ENCODE results near the gene ACO1. TPM values are rescaled to one million over a fixed set of nuclear protein-coding genes. Genes with fewer than 3 reads are reported as not detected.

The ACO1 gene
- total RNA-seq, 1 experiment from 2014 or later: 36.2 TPM

GRCh38 chr9:32382565-32383320, 1.7 kb upstream of the ACO1 start:
- Histone ChIP-seq H3K9me2 (ENCODE audit: insufficient read depth) (no peaks in the 10 kb centered on the region), H2AFZ (ENCODE audit: low read depth, low read length, poor library complexity, severe bottlenecking) (no peak overlapping the region), H3K9ac (ENCODE audit: low read length) (no peak overlapping the region), H3K79me2 (ENCODE audit: insufficient read depth, low read length) (peaks cover 11% of the 10 kb centered on the region), H3K9me3 (ENCODE audit: control insufficient read depth in 1 of 2, insufficient read depth in 1 of 2, low read depth in 1 of 2, low read length in 2 of 2) (no peaks in the 10 kb centered on the region), H3K27me3 (ENCODE audit: insufficient read depth, low read length) (no peaks in the 10 kb centered on the region), H3K4me1 (ENCODE audit: control insufficient read depth in 1 of 2, insufficient read depth in 2 of 2, low read length in 2 of 2) (peaks cover 3 to 15% of the 10 kb centered on the region in 2 experiments; a peak in 3 of 4 replicates), H3K36me3 (ENCODE audit: control insufficient read depth in 1 of 2, insufficient read depth in 2 of 2, low read length in 2 of 2) (no peaks in the 10 kb centered on the region), H3K4me3 (replicated peaks in 1 of 2; ENCODE audit: low read depth in 1 of 2, low read length in 2 of 2) (no peak overlapping the region), H3K27ac (ENCODE audit: low read depth, low read length) (no peak overlapping the region), H3K4me2 (ENCODE audit: low read length) (no peak overlapping the region), H4K20me1 (ENCODE audit: insufficient read depth) (no peaks in the 10 kb centered on the region)
- no peak for TF ChIP-seq EZH2 (IDR thresholded peaks at IDR 0.05)
- TF ChIP-seq, protein P1, sequence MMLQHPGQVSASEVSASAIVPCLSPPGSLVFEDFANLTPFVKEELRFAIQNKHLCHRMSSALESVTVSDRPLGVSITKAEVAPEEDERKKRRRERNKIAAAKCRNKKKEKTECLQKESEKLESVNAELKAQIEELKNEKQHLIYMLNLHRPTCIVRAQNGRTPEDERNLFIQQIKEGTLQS (IDR thresholded peaks at IDR 0.05): no peak
- ATAC-seq (no peak), DNase-seq (ENCODE audit: low read depth, low spot score) (no peak)
- RAD21 ChIA-PET (ENCODE audit: low non-redundant PET in 1 of 2, low total read pairs in 2 of 2, uncharacterized antibody in 2 of 2, unreplicated experiment in 2 of 2): interaction anchor here in 1 of 2 experiments (1.2 kb wide), 1 partner anchor 199 kb away, joined by 3 read pairs; no protein-coding TSS in a partner anchor
- intact Hi-C loops (cut with micrococcal nuclease): no loop called here
- CTCF ChIA-PET: interaction anchor here (1.2 to 4.7 kb wide), 3 partner anchors 143 to 197 kb away, joined by 3 to 31 read pairs (median 8); partner anchors contain the start of gene RIGI
- POLR2A ChIA-PET: no interaction called here
- no TSS peak for BruUV-seq (replicated peaks)

GRCh38 chr9:32384002-32384363, 460 bp upstream of the ACO1 start:
- intact Hi-C loops (cut with micrococcal nuclease): loop anchor here (1.0 kb wide), 1 partner anchor 142 kb away; the partner anchor contains the start of gene RIGI
- peak overlapping the region; percentile 72 for H3K9ac ChIP-seq (ENCODE audit: low read length)
- TF ChIP-seq JUND (IDR thresholded peaks at IDR 0.05): no peak
- no peak for TF ChIP-seq EZH2phosphoT487 (IDR thresholded peaks at IDR 0.05; ENCODE audit: borderline replicate concordance)
- no peak for TF ChIP-seq SRF (IDR thresholded peaks at IDR 0.05; ENCODE audit: low read depth)
- TF ChIP-seq REST (IDR thresholded peaks at IDR 0.05; ENCODE audit: low read depth): no peak
- TF ChIP-seq, protein P2, sequence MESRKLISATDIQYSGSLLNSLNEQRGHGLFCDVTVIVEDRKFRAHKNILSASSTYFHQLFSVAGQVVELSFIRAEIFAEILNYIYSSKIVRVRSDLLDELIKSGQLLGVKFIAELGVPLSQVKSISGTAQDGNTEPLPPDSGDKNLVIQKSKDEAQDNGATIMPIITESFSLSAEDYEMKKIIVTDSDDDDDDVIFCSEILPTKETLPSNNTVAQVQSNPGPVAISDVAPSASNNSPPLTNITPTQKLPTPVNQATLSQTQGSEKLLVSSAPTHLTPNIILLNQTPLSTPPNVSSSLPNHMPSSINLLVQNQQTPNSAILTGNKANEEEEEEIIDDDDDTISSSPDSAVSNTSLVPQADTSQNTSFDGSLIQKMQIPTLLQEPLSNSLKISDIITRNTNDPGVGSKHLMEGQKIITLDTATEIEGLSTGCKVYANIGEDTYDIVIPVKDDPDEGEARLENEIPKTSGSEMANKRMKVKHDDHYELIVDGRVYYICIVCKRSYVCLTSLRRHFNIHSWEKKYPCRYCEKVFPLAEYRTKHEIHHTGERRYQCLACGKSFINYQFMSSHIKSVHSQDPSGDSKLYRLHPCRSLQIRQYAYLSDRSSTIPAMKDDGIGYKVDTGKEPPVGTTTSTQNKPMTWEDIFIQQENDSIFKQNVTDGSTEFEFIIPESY (IDR thresholded peaks at IDR 0.05; ENCODE audit: extremely low read depth, insufficient replicate concordance, low read length): no peak
- TF ChIP-seq RAD21 (IDR thresholded peaks at IDR 0.05; ENCODE audit: low read depth): no peak
- no peak for TF ChIP-seq ELF1 (IDR thresholded peaks at IDR 0.05; ENCODE audit: borderline replicate concordance, low read depth)
- no peak for TF ChIP-seq EGR1 (IDR thresholded peaks at IDR 0.05; ENCODE audit: low read depth)

More at GRCh38 chr9:32384002-32384363, 460 bp upstream of the ACO1 start:
- POLR2A ChIA-PET: interaction anchor here (2.0 kb wide), 1 partner anchor 196 kb away, joined by 10 read pairs; no protein-coding TSS in a partner anchor
- H3K4me3 ChIP-seq (replicated peaks in 1 of 2; ENCODE audit: low read depth in 1 of 2, low read length in 2 of 2): peak overlapping the region; percentile 71 to 85
- no peaks in the 10 kb centered on the region for H3K27me3 ChIP-seq (ENCODE audit: insufficient read depth, low read length)
- peak; percentile 37; the same call in 1 of the 2 replicates for ATAC-seq
- RAD21 ChIA-PET (ENCODE audit: low non-redundant PET in 1 of 2, low total read pairs in 2 of 2, uncharacterized antibody in 2 of 2, unreplicated experiment in 2 of 2): interaction anchor here in 1 of 2 experiments (0.9 kb wide), 1 partner anchor 142 kb away, joined by 4 read pairs; the partner anchor contains the start of gene RIGI
- H3K36me3 ChIP-seq (ENCODE audit: control insufficient read depth in 1 of 2, insufficient read depth in 2 of 2, low read length in 2 of 2): no peaks in the 10 kb centered on the region
- peaks cover 11% of the 10 kb centered on the region for H3K79me2 ChIP-seq (ENCODE audit: insufficient read depth, low read length)
- BruUV-seq (replicated peaks): no TSS peak
- H3K4me1 ChIP-seq (ENCODE audit: control insufficient read depth in 1 of 2, insufficient read depth in 2 of 2, low read length in 2 of 2): peaks cover 3 to 10% of the 10 kb centered on the region in 2 experiments; a peak in 3 of 4 replicates
- H2AFZ ChIP-seq (ENCODE audit: low read depth, low read length, poor library complexity, severe bottlenecking): peak overlapping the region; percentile 31
- H3K9me2 ChIP-seq (ENCODE audit: insufficient read depth): no peaks in the 10 kb centered on the region
- peak overlapping the region; percentile 92 for H3K4me2 ChIP-seq (ENCODE audit: low read length)
- no peaks in the 10 kb centered on the region for H4K20me1 ChIP-seq (ENCODE audit: insufficient read depth)
- no peak overlapping the region for H3K27ac ChIP-seq (ENCODE audit: low read depth, low read length)
- no peaks in the 10 kb centered on the region for H3K9me3 ChIP-seq (ENCODE audit: control insufficient read depth in 1 of 2, insufficient read depth in 1 of 2, low read depth in 1 of 2, low read length in 2 of 2)
- no peak for DNase-seq (ENCODE audit: low read depth, low spot score)
- CTCF ChIA-PET: interaction anchor here (0.8 to 4.7 kb wide), 6 partner anchors 142 to 584 kb away, joined by 3 to 31 read pairs (median 7); partner anchors contain the start of genes NDUFB6 and RIGI
